Measurements from ENCODE around the gene SRM.
"Not testable (repeated sequence)": the region's sequence is repeated elsewhere in the genome, so short reads cannot be mapped to it uniquely, and the experiment has no call there.

SRM gene

GRCh38 chr1:11058595-11059154 is 1.1 kb downstream of the SRM start:
- Mint-ChIP-seq H3K9me3 (no peaks in the 10 kb centered on the region), H3K27ac (peak overlapping the region; percentile 88), H3K4me1 (ENCODE audit: low read depth) (peaks cover 28% of the 10 kb centered on the region), H3K36me3 (ENCODE audit: low read depth) (peaks cover 28% of the 10 kb centered on the region), H3K4me3 (peak overlapping the region; percentile 96), H3K27me3 (ENCODE audit: low read depth) (no peaks in the 10 kb centered on the region)
- no peak for DNase-seq (ENCODE audit: low spot score)

GRCh38 chr1:11058026-11058425 is 1.8 kb downstream of the SRM start:
- Mint-ChIP-seq H3K36me3 (ENCODE audit: low read depth) (peaks cover 23% of the 10 kb centered on the region), H3K27ac (peak overlapping the region; percentile 45), H3K4me3 (peak overlapping the region; percentile 96), H3K27me3 (ENCODE audit: low read depth) (no peaks in the 10 kb centered on the region), H3K4me1 (ENCODE audit: low read depth) (peaks cover 25% of the 10 kb centered on the region), H3K9me3 (no peaks in the 10 kb centered on the region)
- DNase-seq (ENCODE audit: low spot score), result no peak

GRCh38 chr1:11057477-11057876 is 2.3 kb downstream of the SRM start:
- no peak for DNase-seq (ENCODE audit: low spot score)
- no peaks in the 10 kb centered on the region for H3K9me3 Mint-ChIP-seq
- no peak overlapping the region for H3K27ac Mint-ChIP-seq
- H3K4me1 Mint-ChIP-seq (ENCODE audit: low read depth), result peaks cover 20% of the 10 kb centered on the region
- no peaks in the 10 kb centered on the region for H3K27me3 Mint-ChIP-seq (ENCODE audit: low read depth)
- peaks cover 21% of the 10 kb centered on the region for H3K36me3 Mint-ChIP-seq (ENCODE audit: low read depth)
- H3K4me3 Mint-ChIP-seq, result peak overlapping the region; percentile 24

GRCh38 chr1:11056504-11056903 is 3.3 kb downstream of the SRM start:
- Mint-ChIP-seq H3K36me3 (ENCODE audit: low read depth) (peaks cover 18% of the 10 kb centered on the region), H3K4me1 (ENCODE audit: low read depth) (peaks cover 13% of the 10 kb centered on the region), H3K9me3 (no peaks in the 10 kb centered on the region), H3K27me3 (ENCODE audit: low read depth) (no peaks in the 10 kb centered on the region), H3K27ac (no peak overlapping the region), H3K4me3 (no peak overlapping the region)
- DNase-seq (ENCODE audit: low spot score), result no peak

GRCh38 chr1:11055676-11056075 is 4.1 kb downstream of the SRM start:
- Mint-ChIP-seq H3K4me3 (no peak overlapping the region), H3K27me3 (ENCODE audit: low read depth) (no peaks in the 10 kb centered on the region), H3K27ac (no peak overlapping the region), H3K4me1 (ENCODE audit: low read depth) (peaks cover 7% of the 10 kb centered on the region), H3K9me3 (no peaks in the 10 kb centered on the region), H3K36me3 (ENCODE audit: low read depth) (peaks cover 16% of the 10 kb centered on the region)
- DNase-seq (ENCODE audit: low spot score), result no peak

GRCh38 chr1:11054666-11055065 is 5.2 kb downstream of the SRM start:
- H3K9me3 Mint-ChIP-seq, result no peaks in the 10 kb centered on the region
- no peak overlapping the region for H3K4me3 Mint-ChIP-seq
- no peak overlapping the region for H3K27ac Mint-ChIP-seq
- H3K36me3 Mint-ChIP-seq (ENCODE audit: low read depth), result peaks cover 16% of the 10 kb centered on the region
- H3K27me3 Mint-ChIP-seq (ENCODE audit: low read depth), result no peaks in the 10 kb centered on the region
- no peak for DNase-seq (ENCODE audit: low spot score)
- peaks cover 3% of the 10 kb centered on the region for H3K4me1 Mint-ChIP-seq (ENCODE audit: low read depth)

GRCh38 chr1:11054181-11054580 is 5.6 kb downstream of the SRM start:
- Mint-ChIP-seq H3K9me3 (no peaks in the 10 kb centered on the region), H3K27me3 (ENCODE audit: low read depth) (no peaks in the 10 kb centered on the region), H3K36me3 (ENCODE audit: low read depth) (peaks cover 15% of the 10 kb centered on the region), H3K4me3 (no peak overlapping the region), H3K4me1 (ENCODE audit: low read depth) (peaks cover 3% of the 10 kb centered on the region), H3K27ac (no peak overlapping the region)
- no peak for DNase-seq (ENCODE audit: low spot score)

- Mint-ChIP-seq H3K36me3 (ENCODE audit: low read depth) (peaks cover 12% of the 10 kb centered on the region), H3K9me3 (no peaks in the 10 kb centered on the region), H3K4me1 (ENCODE audit: low read depth) (peaks cover 3% of the 10 kb centered on the region), H3K27me3 (ENCODE audit: low read depth) (no peaks in the 10 kb centered on the region), H3K27ac (no peak overlapping the region), H3K4me3 (no peak overlapping the region)
- DNase-seq (ENCODE audit: low spot score), result no peak
Measured at GRCh38 chr1:11053758-11054137, 6.1 kb downstream of the SRM start.

GRCh38 chr1:11052839-11053757 is 6.7 kb downstream of the SRM start:
- peaks cover 9% of the 10 kb centered on the region for H3K36me3 Mint-ChIP-seq (ENCODE audit: low read depth)
- no peak overlapping the region for H3K4me3 Mint-ChIP-seq
- no peak overlapping the region for H3K27ac Mint-ChIP-seq
- H3K27me3 Mint-ChIP-seq (ENCODE audit: low read depth), result no peaks in the 10 kb centered on the region
- H3K4me1 Mint-ChIP-seq (ENCODE audit: low read depth), result no peaks in the 10 kb centered on the region
- no peaks in the 10 kb centered on the region for H3K9me3 Mint-ChIP-seq
- no peak for DNase-seq (ENCODE audit: low spot score)

GRCh38 chr1:11051781-11052511 is 7.9 kb downstream of the SRM start:
- Mint-ChIP-seq H3K27ac (no peak overlapping the region), H3K4me3 (no peak overlapping the region), H3K9me3 (no peaks in the 10 kb centered on the region), H3K4me1 (ENCODE audit: low read depth) (no peaks in the 10 kb centered on the region), H3K36me3 (ENCODE audit: low read depth) (peaks cover 4% of the 10 kb centered on the region), H3K27me3 (ENCODE audit: low read depth) (no peaks in the 10 kb centered on the region)
- DNase-seq (ENCODE audit: low spot score), result no peak

- H3K4me3 Mint-ChIP-seq; H3K36me3 Mint-ChIP-seq (ENCODE audit: low read depth); H3K27ac Mint-ChIP-seq; H3K27me3 Mint-ChIP-seq (ENCODE audit: low read depth); H3K9me3 Mint-ChIP-seq; DNase-seq (ENCODE audit: low spot score); H3K4me1 Mint-ChIP-seq (ENCODE audit: low read depth): not testable (repeated sequence)
Measured at GRCh38 chr1:11051121-11051520, 8.7 kb downstream of the SRM start.

GRCh38 chr1:11046625-11047365 is 13.0 kb downstream of the SRM start, which contains the start of gene MASP2:
Gene MASP2 (minus strand): TSS chr1:11047239. CDS start chr1:11047207, 32 bp downstream.
- Mint-ChIP-seq H3K36me3 (ENCODE audit: low read depth) (no peaks in the 10 kb centered on the region), H3K4me3 (no peak within 1 kb of the TSS), H3K27ac (no peak within 1 kb of the TSS), H3K9me3 (no peaks in the 10 kb centered on the region), H3K27me3 (ENCODE audit: low read depth) (no peaks in the 10 kb centered on the region), H3K4me1 (ENCODE audit: low read depth) (no peaks in the 10 kb centered on the region)
- no peak for DNase-seq (ENCODE audit: low spot score)

GRCh38 chr1:11046270-11046566 is 13.6 kb downstream of the SRM start:
- no peaks in the 10 kb centered on the region for H3K9me3 Mint-ChIP-seq
- DNase-seq (ENCODE audit: low spot score), result no peak
- H3K36me3 Mint-ChIP-seq (ENCODE audit: low read depth), result no peaks in the 10 kb centered on the region
- no peaks in the 10 kb centered on the region for H3K4me1 Mint-ChIP-seq (ENCODE audit: low read depth)
- no peak overlapping the region for H3K27ac Mint-ChIP-seq
- no peak overlapping the region for H3K4me3 Mint-ChIP-seq
- no peaks in the 10 kb centered on the region for H3K27me3 Mint-ChIP-seq (ENCODE audit: low read depth)
